HepG2 (cell line): ENCODE measurements around the gene ALKBH5. TPM values are rescaled to one million over a fixed set of nuclear protein-coding genes. Genes with fewer than 3 reads are reported as not detected.

Experiments
- AHR ChIP-seq: IDR thresholded peaks from 2 replicates; pipeline ENCODE4 v1.6.1; 2018; ENCODE audit warnings: missing genetic modification reagents, missing compliant biosample characterization
- BCLAF1 ChIP-seq: fragments of 450-650 bp; IDR thresholded peaks from 2 replicates; pipeline ENCODE4 v1.6.1; 2017; ENCODE audit warnings: mild to moderate bottlenecking
- CCAR2 ChIP-seq: fragments of 200-400 bp; formaldehyde crosslinking; optimal IDR thresholded peaks from 2 replicates; pipeline ENCODE3; 2018; ENCODE audit warnings: low read depth, mild to moderate bottlenecking, low read length, moderate library complexity
- CREBL2 ChIP-seq: sonication (generic); formaldehyde crosslinking; IDR thresholded peaks from 2 replicates; pipeline ENCODE4 v1.8.1; 2023; ENCODE audit warnings: missing genetic modification reagents, mild to moderate bottlenecking, borderline replicate concordance
- JDP2 ChIP-seq: sonication (generic); formaldehyde crosslinking; IDR thresholded peaks from 2 replicates; pipeline ENCODE4 v1.8.1; 2022; ENCODE audit warnings: missing genetic modification reagents, borderline replicate concordance
- KMT2B ChIP-seq: IDR thresholded peaks from 2 replicates; pipeline ENCODE4 v1.6.1; 2016; ENCODE audit warnings: missing genetic modification reagents, missing compliant biosample characterization
- NR3C1 ChIP-seq: sonication (generic); formaldehyde crosslinking; IDR thresholded peaks from 2 replicates; pipeline ENCODE4 v1.4.0; 2020; ENCODE audit warnings: missing genetic modification reagents
- PHF5A ChIP-seq: IDR thresholded peaks from one replicate; pipeline ENCODE4 v1.6.1; 2018; ENCODE audit warnings: low read depth, missing genetic modification reagents; ENCODE audit not compliant: unreplicated experiment
- RAD51 ChIP-seq: fragments of 450-650 bp; IDR thresholded peaks from 2 replicates; pipeline ENCODE4 v1.6.1; 2016; ENCODE audit warnings: borderline replicate concordance
- REL ChIP-seq: sonication (generic); formaldehyde crosslinking; conservative IDR thresholded peaks from 2 replicates; pipeline ENCODE4 v1.8.0; 2022; ENCODE audit warnings: mild to moderate bottlenecking, missing genetic modification reagents, moderate library complexity
- SRF ChIP-seq: IDR thresholded peaks from 2 replicates; pipeline ENCODE4 v1.6.1; 2011; ENCODE audit warnings: mild to moderate bottlenecking, low read depth, low read length, moderate library complexity
- STAT5B ChIP-seq: sonication (generic); formaldehyde crosslinking; IDR thresholded peaks from 2 replicates; pipeline ENCODE4 v1.4.0; 2020; ENCODE audit warnings: missing genetic modification reagents
- TOE1 ChIP-seq: sonication (generic); formaldehyde crosslinking; IDR thresholded peaks from 2 replicates; pipeline ENCODE4 v1.4.0; 2020; ENCODE audit warnings: mild to moderate bottlenecking, missing genetic modification reagents
- U2AF2 ChIP-seq: fragments of 200-400 bp; formaldehyde crosslinking; IDR thresholded peaks from 2 replicates; pipeline ENCODE4 v1.6.1; 2017; ENCODE audit warnings: low read depth, mild to moderate bottlenecking, low read length
- UBTF ChIP-seq: sonication (generic); formaldehyde crosslinking; IDR thresholded peaks from 2 replicates; pipeline ENCODE4 v1.4.0; 2020; ENCODE audit warnings: mild to moderate bottlenecking, missing genetic modification reagents
- ZMAT3 ChIP-seq: sonication (generic); formaldehyde crosslinking; conservative IDR thresholded peaks from 2 replicates; pipeline ENCODE4 v1.7.0; 2021; ENCODE audit warnings: missing genetic modification reagents
- ZNF282 ChIP-seq: fragments of 450-650 bp; IDR thresholded peaks from 2 replicates; pipeline ENCODE4 v1.6.1; 2018; ENCODE audit not compliant: partially characterized antibody
- ZNF337 ChIP-seq: sonication (generic); formaldehyde crosslinking; IDR thresholded peaks from 2 replicates; pipeline ENCODE4 v1.5.1; 2020; ENCODE audit warnings: missing genetic modification reagents, low read depth, mild to moderate bottlenecking, borderline replicate concordance
- ZNF496 ChIP-seq: sonication (generic); formaldehyde crosslinking; IDR thresholded peaks from 2 replicates; pipeline ENCODE4 v1.8.1; 2023; ENCODE audit warnings: mild to moderate bottlenecking, moderate library complexity, missing genetic modification reagents; ENCODE audit not compliant: insufficient replicate concordance
- ZNF512B ChIP-seq: sonication (generic); formaldehyde crosslinking; IDR thresholded peaks from 2 replicates; pipeline ENCODE4 v1.5.1; 2020; ENCODE audit warnings: missing genetic modification reagents, mild to moderate bottlenecking, borderline replicate concordance
- ZNF556 ChIP-seq: sonication (generic); formaldehyde crosslinking; IDR thresholded peaks from 2 replicates; pipeline ENCODE4 v1.4.0; 2020; ENCODE audit warnings: mild to moderate bottlenecking, missing genetic modification reagents, borderline replicate concordance
- ZNF720 ChIP-seq: sonication (generic); formaldehyde crosslinking; IDR thresholded peaks from 2 replicates; pipeline ENCODE4 v1.4.0; 2020; ENCODE audit warnings: missing genetic modification reagents
- polyA plus RNA-seq, 8 experiments: library from polyadenylated mRNA; depleted of rRNA in 3 of 8; stranded (reverse) in 7 of 8; unstranded in 1 of 8; fragments of >200 nt; fragmentation: Illumina TruSeq in 4 of 8; extraction: Trizol in 4 of 8; gene quantifications; 2 replicates each; pipeline versions ENCODE4 v1.2.1 to v1.2.3, GENCODE V29; 2011 to 2016; ENCODE audit warnings: low read depth in 4 of 8, missing spikeins in 1 of 8, mixed read lengths in 1 of 8; ENCODE audit not compliant: insufficient read depth in 1 of 8
- total RNA-seq, 5 experiments: library from RNA; depleted of rRNA; stranded (reverse); fragments of >200 nt; fragmentation: Illumina TruSeq; extraction: Trizol; gene quantifications; 2 replicates each; pipeline ENCODE4 v1.2.3, GENCODE V29; 2016; ENCODE audit warnings: low read depth in 1 of 5

Gene ALKBH5
- total and polyA plus RNA-seq, 2 of the 13 experiments (the other 11 are each of a cell fraction or from before 2014, with no cell fraction given) = 68.9 to 76.9 TPM

GRCh38 chr17:18182978-18183333, 672 bp upstream of the ALKBH5 start (continued):
- TF ChIP-seq ZNF512B (CRISPR knock-in tag) (0 out of 2 replicates have a peak, but pooled peaks have one; percentile 45), BCLAF1 (no peak), CREBL2 (CRISPR knock-in tag) (no peak), U2AF2 (no peak), SRF (no peak), AHR (CRISPR knock-in tag) (no peak), ZMAT3 (CRISPR knock-in tag) (no peak), CCAR2 (no peak), UBTF (CRISPR knock-in tag) (peak; percentile 66; the same call in 1 of the 2 replicates), NR3C1 (no peak), PHF5A (CRISPR knock-in tag) (no peak), TOE1 (CRISPR knock-in tag) (0 out of 2 replicates have a peak, but pooled peaks have one; percentile 24), ZNF720 (CRISPR knock-in tag) (no peak), RAD51 (no peak), ZNF282 (no peak), STAT5B (CRISPR knock-in tag) (no peak), ZNF496 (CRISPR knock-in tag) (no peak), JDP2 (no peak), ZNF337 (CRISPR knock-in tag) (no peak), REL (no peak), KMT2B (CRISPR knock-in tag) (peak; percentile 68), ZNF556 (CRISPR knock-in tag) (no peak)
